ENCODE results near the gene CRACR2A.

DNA sequence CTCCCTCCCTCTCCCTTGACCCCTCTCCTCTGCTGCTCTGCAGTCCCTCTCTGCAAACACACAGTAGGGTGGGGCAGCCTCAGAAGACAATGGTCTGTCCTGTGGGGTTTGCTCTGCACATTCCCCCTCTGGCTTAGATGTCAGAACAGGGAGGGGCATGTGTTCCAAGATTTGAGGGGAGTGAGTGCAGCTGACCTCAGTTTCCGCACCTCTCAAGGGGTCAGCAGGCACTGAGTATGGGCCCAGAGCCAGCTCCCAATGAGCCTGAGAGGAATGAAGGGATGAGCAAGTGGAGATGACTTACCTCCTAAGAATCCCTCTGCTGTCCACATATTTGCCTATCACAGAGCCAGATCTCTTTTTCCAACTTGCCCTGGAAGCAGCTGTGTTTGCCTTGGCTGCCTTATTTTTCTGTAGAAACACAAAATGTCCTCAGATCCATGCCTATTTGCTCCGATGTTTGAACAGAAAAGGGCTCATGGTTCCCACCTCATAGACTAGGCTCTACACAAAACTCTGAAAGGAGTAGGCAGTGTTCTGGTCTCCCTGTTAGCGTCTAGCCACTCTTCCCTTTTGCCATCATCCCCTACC lies 111.4 kb downstream of the CRACR2A start:
- TF ChIP-seq, protein P1, sequence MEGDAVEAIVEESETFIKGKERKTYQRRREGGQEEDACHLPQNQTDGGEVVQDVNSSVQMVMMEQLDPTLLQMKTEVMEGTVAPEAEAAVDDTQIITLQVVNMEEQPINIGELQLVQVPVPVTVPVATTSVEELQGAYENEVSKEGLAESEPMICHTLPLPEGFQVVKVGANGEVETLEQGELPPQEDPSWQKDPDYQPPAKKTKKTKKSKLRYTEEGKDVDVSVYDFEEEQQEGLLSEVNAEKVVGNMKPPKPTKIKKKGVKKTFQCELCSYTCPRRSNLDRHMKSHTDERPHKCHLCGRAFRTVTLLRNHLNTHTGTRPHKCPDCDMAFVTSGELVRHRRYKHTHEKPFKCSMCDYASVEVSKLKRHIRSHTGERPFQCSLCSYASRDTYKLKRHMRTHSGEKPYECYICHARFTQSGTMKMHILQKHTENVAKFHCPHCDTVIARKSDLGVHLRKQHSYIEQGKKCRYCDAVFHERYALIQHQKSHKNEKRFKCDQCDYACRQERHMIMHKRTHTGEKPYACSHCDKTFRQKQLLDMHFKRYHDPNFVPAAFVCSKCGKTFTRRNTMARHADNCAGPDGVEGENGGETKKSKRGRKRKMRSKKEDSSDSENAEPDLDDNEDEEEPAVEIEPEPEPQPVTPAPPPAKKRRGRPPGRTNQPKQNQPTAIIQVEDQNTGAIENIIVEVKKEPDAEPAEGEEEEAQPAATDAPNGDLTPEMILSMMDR (conservative IDR thresholded peaks at IDR 0.05; ENCODE audit: low read length), result no peak
- no peak for TF ChIP-seq EZH2phosphoT487 (IDR thresholded peaks at IDR 0.05; ENCODE audit: borderline replicate concordance, low read depth, low read length)
